HepG2 (cell line): ENCODE measurements around the gene NDUFB6. TPM values are rescaled to one million over a fixed set of nuclear protein-coding genes. Genes with fewer than 3 reads are reported as not detected.

Source experiments
- BORCS8-MEF2B ChIP-seq: sonication (generic); formaldehyde crosslinking; IDR thresholded peaks from 2 replicates; pipeline ENCODE4 v1.8.0; 2022; ENCODE audit warnings: mild to moderate bottlenecking, missing genetic modification reagents
- CHD4 ChIP-seq: fragments of 200-600 bp; sonication (generic); IDR thresholded peaks from 2 replicates; pipeline ENCODE4 v1.7.0; 2017; ENCODE audit warnings: mild to moderate bottlenecking, low read length, borderline replicate concordance
- DMTF1 ChIP-seq: sonication (generic); formaldehyde crosslinking; IDR thresholded peaks from 2 replicates; pipeline ENCODE4 v1.4.0; 2020; ENCODE audit warnings: mild to moderate bottlenecking, missing genetic modification reagents
- FOXO1 ChIP-seq: sonication (generic); formaldehyde crosslinking; IDR thresholded peaks from 2 replicates; pipeline ENCODE4 v1.4.0; 2020; ENCODE audit warnings: missing genetic modification reagents
- KMT2B ChIP-seq: IDR thresholded peaks from 2 replicates; pipeline ENCODE4 v1.6.1; 2016; ENCODE audit warnings: missing genetic modification reagents, missing compliant biosample characterization
- NCOA2 ChIP-seq: sonication (generic); formaldehyde crosslinking; IDR thresholded peaks from 2 replicates; pipeline ENCODE4 v1.8.0; 2022; ENCODE audit warnings: inconsistent platforms
- SATB2 ChIP-seq: sonication (generic); formaldehyde crosslinking; IDR thresholded peaks from 2 replicates; pipeline ENCODE4 v1.5.0; 2020; ENCODE audit warnings: missing genetic modification reagents
- SETDB1 ChIP-seq: sonication (generic); formaldehyde crosslinking; IDR thresholded peaks from 2 replicates; pipeline ENCODE4 v1.5.1; 2020; ENCODE audit warnings: missing genetic modification reagents, mild to moderate bottlenecking, borderline replicate concordance
- TARDBP ChIP-seq: sonication (generic); formaldehyde crosslinking; IDR thresholded peaks from 2 replicates; pipeline ENCODE4 v1.8.0; 2022; ENCODE audit warnings: mild to moderate bottlenecking, missing genetic modification reagents
- TBX3 ChIP-seq: fragments of 450-650 bp; IDR thresholded peaks from 2 replicates; pipeline ENCODE4 v1.6.1; 2017; ENCODE audit warnings: antibody characterized with exemption, mild to moderate bottlenecking, inconsistent platforms, borderline replicate concordance
- TOE1 ChIP-seq: sonication (generic); formaldehyde crosslinking; IDR thresholded peaks from 2 replicates; pipeline ENCODE4 v1.4.0; 2020; ENCODE audit warnings: mild to moderate bottlenecking, missing genetic modification reagents
- ZNF18 ChIP-seq: sonication (generic); formaldehyde crosslinking; IDR thresholded peaks from 2 replicates; pipeline ENCODE4 v1.8.0; 2022; ENCODE audit warnings: mild to moderate bottlenecking, missing genetic modification reagents; ENCODE audit not compliant: insufficient replicate concordance
- ZNF318 ChIP-seq: sonication (generic); formaldehyde crosslinking; IDR thresholded peaks from 2 replicates; pipeline ENCODE4 v1.4.0; 2020; ENCODE audit warnings: mild to moderate bottlenecking, missing genetic modification reagents
- ZNF331 ChIP-seq: sonication (generic); formaldehyde crosslinking; IDR thresholded peaks from 2 replicates; pipeline ENCODE4 v1.4.0; 2020; ENCODE audit warnings: missing genetic modification reagents
- polyA plus RNA-seq, 8 experiments: library from polyadenylated mRNA; depleted of rRNA in 3 of 8; stranded (reverse) in 7 of 8; unstranded in 1 of 8; fragments of >200 nt; fragmentation: Illumina TruSeq in 4 of 8; extraction: Trizol in 4 of 8; gene quantifications; 2 replicates each; pipeline versions ENCODE4 v1.2.1 to v1.2.3, GENCODE V29; 2011 to 2016; ENCODE audit warnings: low read depth in 4 of 8, missing spikeins in 1 of 8, mixed read lengths in 1 of 8; ENCODE audit not compliant: insufficient read depth in 1 of 8
- total RNA-seq, 5 experiments: library from RNA; depleted of rRNA; stranded (reverse); fragments of >200 nt; fragmentation: Illumina TruSeq; extraction: Trizol; gene quantifications; 2 replicates each; pipeline ENCODE4 v1.2.3, GENCODE V29; 2016; ENCODE audit warnings: low read depth in 1 of 5
- TF ChIP-seq, protein P1 (sequence below): IDR thresholded peaks from 2 replicates; pipeline ENCODE4 v1.6.1; 2016; ENCODE audit warnings: low read depth, control low read depth

The NDUFB6 gene
- total and polyA plus RNA-seq, 2 of the 13 experiments (the other 11 are each of a cell fraction or from before 2014, with no cell fraction given): 31.2 to 81.9 TPM

DNA sequence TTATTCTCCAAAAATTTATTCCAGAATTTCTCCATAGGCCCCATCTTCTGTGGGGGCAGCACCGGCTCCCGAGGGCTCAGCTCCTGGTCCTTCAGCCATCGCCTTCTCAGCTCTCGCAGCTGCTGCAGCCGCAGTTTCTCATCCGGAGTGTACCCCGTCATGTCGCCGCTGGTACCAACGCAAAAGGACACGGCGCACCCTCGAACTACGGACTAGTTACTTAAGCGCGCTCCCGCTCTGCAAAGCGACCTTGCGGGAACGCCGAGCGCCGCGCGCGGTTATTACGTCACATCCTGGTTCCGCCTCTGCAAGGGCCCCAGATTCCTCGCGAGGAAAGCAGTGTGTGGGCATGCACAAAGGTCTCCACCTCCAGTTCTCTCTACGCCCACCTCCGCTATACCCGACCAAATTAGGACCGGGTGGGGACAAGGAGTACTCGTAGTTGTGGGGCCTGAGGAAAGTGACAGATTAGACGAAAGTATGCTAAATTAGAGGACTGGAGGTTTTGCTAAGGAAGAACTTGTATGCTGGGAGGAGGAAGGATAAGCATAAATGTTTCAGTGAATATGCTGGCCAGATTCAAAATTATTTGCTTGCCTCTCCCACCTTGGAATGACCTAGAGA, at the start of gene NDUFB6 (continued):
- TF ChIP-seq CHD4: no peak
- no peak for TF ChIP-seq ZNF18 (CRISPR knock-in tag)
- TF ChIP-seq FOXO1: peak; percentile 43; the same call in 1 of the 2 replicates
- no peak for TF ChIP-seq DMTF1
- peak; percentile 62; the same call in 1 of the 2 replicates for TF ChIP-seq TARDBP (CRISPR knock-in tag)
- peak; percentile 99 for TF ChIP-seq KMT2B (CRISPR knock-in tag)
- TF ChIP-seq TOE1 (CRISPR knock-in tag): no peak
- TF ChIP-seq ZNF318: no peak; the same call in 1 of the 2 replicates
- peak; percentile 45 for TF ChIP-seq BORCS8-MEF2B (CRISPR knock-in tag)
- TF ChIP-seq ZNF331 (CRISPR knock-in tag): 0 out of 2 replicates have a peak, but pooled peaks have one; percentile 34
- no peak for TF ChIP-seq TBX3
- no peak for TF ChIP-seq SETDB1 (CRISPR knock-in tag)
- TF ChIP-seq, protein P1, sequence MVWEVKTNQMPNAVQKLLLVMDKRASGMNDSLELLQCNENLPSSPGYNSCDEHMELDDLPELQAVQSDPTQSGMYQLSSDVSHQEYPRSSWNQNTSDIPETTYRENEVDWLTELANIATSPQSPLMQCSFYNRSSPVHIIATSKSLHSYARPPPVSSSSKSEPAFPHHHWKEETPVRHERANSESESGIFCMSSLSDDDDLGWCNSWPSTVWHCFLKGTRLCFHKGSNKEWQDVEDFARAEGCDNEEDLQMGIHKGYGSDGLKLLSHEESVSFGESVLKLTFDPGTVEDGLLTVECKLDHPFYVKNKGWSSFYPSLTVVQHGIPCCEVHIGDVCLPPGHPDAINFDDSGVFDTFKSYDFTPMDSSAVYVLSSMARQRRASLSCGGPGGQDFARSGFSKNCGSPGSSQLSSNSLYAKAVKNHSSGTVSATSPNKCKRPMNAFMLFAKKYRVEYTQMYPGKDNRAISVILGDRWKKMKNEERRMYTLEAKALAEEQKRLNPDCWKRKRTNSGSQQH: 0 out of 2 replicates have a peak, but pooled peaks have one; percentile 55
- peak; percentile 31; the same call in 1 of the 2 replicates for TF ChIP-seq NCOA2 (CRISPR knock-in tag)
- no peak for TF ChIP-seq SATB2 (CRISPR knock-in tag)
